Measurements from ENCODE around the gene AGAP1. TPM values are rescaled to one million over a fixed set of nuclear protein-coding genes. Genes with fewer than 3 reads are reported as not detected.

Gene AGAP1
- total and polyA plus RNA-seq, 2 donors from 2014 or later, result 8.1 to 44.5 TPM

DNA sequence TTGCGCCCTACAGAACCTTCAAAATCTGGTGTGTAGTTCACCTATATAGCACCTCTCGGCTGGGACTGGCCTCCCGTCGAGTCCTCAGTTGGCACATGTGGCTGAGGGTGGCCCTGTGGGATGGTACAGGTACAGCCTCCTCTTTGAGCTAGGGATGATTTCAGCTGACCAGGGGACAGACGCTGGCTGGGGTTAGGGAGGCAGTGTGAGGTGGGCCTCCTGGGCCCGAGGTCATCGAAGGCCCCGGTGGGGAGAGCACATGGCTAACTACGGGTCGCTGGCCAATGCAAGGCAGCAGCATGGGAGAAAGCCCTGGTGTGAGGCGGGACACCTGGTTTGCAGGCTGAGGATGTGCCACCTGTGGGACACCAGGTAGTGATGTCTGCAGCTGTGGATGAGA is 369.6 kb downstream of the AGAP1 start:
- Histone ChIP-seq H3K9ac (ENCODE audit: low read length in 3 of 3) (no peak overlapping the region), H3K27ac (ENCODE audit: low read depth in 2 of 2, low read length in 2 of 2) (no peak overlapping the region), H3K4me1 (ENCODE audit: control insufficient read depth in 2 of 3, insufficient read depth in 2 of 3, low read depth in 1 of 3, low read length in 3 of 3) (peaks cover 0 to 4% (median 0%) of the 10 kb centered on the region in 3 donors), H3K9me3 (ENCODE audit: control insufficient read depth in 2 of 3, insufficient read depth in 1 of 3, low read length in 3 of 3) (no peaks in the 10 kb centered on the region), H3K36me3 (ENCODE audit: control insufficient read depth in 2 of 3, insufficient read depth in 3 of 3, low read length in 3 of 3) (peaks cover 0 to 2% (median 0%) of the 10 kb centered on the region in 3 donors), H3K4me3 (ENCODE audit: low read length in 3 of 3) (no peak overlapping the region), H3K27me3 (ENCODE audit: control insufficient read depth, insufficient read depth, low read length) (no peaks in the 10 kb centered on the region)
- DNase-seq (no peak), FAIRE-seq (no peak)
- TF ChIP-seq, protein P1, sequence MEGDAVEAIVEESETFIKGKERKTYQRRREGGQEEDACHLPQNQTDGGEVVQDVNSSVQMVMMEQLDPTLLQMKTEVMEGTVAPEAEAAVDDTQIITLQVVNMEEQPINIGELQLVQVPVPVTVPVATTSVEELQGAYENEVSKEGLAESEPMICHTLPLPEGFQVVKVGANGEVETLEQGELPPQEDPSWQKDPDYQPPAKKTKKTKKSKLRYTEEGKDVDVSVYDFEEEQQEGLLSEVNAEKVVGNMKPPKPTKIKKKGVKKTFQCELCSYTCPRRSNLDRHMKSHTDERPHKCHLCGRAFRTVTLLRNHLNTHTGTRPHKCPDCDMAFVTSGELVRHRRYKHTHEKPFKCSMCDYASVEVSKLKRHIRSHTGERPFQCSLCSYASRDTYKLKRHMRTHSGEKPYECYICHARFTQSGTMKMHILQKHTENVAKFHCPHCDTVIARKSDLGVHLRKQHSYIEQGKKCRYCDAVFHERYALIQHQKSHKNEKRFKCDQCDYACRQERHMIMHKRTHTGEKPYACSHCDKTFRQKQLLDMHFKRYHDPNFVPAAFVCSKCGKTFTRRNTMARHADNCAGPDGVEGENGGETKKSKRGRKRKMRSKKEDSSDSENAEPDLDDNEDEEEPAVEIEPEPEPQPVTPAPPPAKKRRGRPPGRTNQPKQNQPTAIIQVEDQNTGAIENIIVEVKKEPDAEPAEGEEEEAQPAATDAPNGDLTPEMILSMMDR (IDR thresholded peaks at IDR 0.05; ENCODE audit: borderline replicate concordance, extremely low read depth, insufficient read depth), result no peak
- intact Hi-C loops (cut with DNase I), result no loop called here

DNA sequence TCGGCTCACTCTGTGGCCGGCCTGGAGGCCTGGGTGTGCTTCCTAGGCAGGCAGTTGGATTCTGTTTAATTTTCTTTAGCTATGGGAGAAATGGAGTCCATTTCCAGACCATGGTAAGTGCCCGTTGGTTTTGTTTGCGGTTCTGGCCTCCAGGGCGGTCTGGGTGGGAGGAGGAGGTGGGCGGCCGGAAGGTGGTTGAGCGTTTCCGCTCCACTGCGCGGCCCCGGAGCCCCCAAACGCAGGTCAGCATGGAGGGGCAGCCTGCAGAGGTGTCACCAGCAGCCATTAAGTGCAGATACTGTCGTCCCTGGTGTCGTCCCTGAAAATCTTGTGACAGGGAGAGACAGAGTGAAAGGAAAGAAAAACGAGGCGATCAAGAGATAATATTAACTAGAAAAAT is 370.5 kb downstream of the AGAP1 start:
- DNase-seq (peak in 4 of 5 donors; percentile 40 to 58 (median 54)), FAIRE-seq (no peak)
- peaks cover 0 to 2% (median 0%) of the 10 kb centered on the region in 3 donors for H3K36me3 ChIP-seq (ENCODE audit: control insufficient read depth in 2 of 3, insufficient read depth in 3 of 3, low read length in 3 of 3)
- no peaks in the 10 kb centered on the region for H3K27me3 ChIP-seq (ENCODE audit: control insufficient read depth, insufficient read depth, low read length)
- no peak overlapping the region for H3K27ac ChIP-seq (ENCODE audit: low read depth in 2 of 2, low read length in 2 of 2)
- TF ChIP-seq, protein P1 (IDR thresholded peaks at IDR 0.05; ENCODE audit: borderline replicate concordance, extremely low read depth, insufficient read depth), result no peak
- no peak overlapping the region for H3K9ac ChIP-seq (ENCODE audit: low read length in 3 of 3)
- H3K4me3 ChIP-seq (ENCODE audit: low read length in 3 of 3), result no peak overlapping the region
- intact Hi-C loops (cut with DNase I), result no loop called here
- peaks cover 0 to 4% (median 0%) of the 10 kb centered on the region in 3 donors for H3K4me1 ChIP-seq (ENCODE audit: control insufficient read depth in 2 of 3, insufficient read depth in 2 of 3, low read depth in 1 of 3, low read length in 3 of 3)
- no peaks in the 10 kb centered on the region for H3K9me3 ChIP-seq (ENCODE audit: control insufficient read depth in 2 of 3, insufficient read depth in 1 of 3, low read length in 3 of 3)

DNA sequence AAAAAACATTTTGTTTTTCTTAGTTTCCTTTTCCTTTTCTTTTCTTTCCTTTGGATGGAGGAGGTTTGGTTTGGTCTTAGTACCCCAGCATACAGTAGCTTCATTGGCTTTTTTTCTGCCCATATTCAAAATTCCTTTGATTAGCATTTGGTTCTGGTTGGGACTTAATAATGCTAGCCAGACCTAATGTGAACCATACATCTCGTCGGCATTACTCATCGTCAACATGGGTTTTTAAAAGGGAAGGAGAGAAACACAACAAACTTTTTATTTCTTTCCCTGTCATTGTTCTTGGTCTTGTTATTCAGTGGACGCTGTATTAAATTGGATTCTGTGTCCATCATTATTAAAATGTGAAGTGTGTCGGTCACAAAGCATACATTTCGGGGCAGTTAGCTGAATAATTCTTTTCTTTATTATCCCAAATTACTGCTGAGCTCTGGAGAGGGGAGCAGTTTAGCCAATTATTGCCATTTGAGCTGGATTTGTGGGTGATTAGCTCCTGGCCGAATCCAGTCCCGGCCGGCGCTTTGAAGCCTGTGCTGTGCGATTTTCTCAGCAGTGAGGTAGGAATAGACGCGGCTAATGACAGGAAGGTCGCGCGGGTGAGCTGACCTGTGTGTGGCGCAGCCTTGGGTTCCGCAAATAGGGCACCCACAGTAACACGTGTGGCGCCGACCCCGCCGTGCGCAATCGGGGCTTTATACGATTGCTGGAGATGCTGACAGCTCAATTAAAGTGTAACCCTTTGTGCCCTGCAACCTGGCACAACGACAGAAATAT is 371.1 kb downstream of the AGAP1 start:
- Histone ChIP-seq H3K27ac (ENCODE audit: low read depth in 2 of 2, low read length in 2 of 2) (no peak overlapping the region), H3K4me3 (ENCODE audit: low read length in 3 of 3) (no peak overlapping the region), H3K9ac (ENCODE audit: low read length in 3 of 3) (no peak overlapping the region), H3K27me3 (ENCODE audit: control insufficient read depth, insufficient read depth, low read length) (no peaks in the 10 kb centered on the region), H3K36me3 (ENCODE audit: control insufficient read depth in 2 of 3, insufficient read depth in 3 of 3, low read length in 3 of 3) (peaks cover 0 to 2% (median 0%) of the 10 kb centered on the region in 3 donors), H3K9me3 (ENCODE audit: control insufficient read depth in 2 of 3, insufficient read depth in 1 of 3, low read length in 3 of 3) (peaks cover 0 to under 1% (median 0%) of the 10 kb centered on the region in 3 donors), H3K4me1 (ENCODE audit: control insufficient read depth in 2 of 3, insufficient read depth in 2 of 3, low read depth in 1 of 3, low read length in 3 of 3) (peaks cover 0 to 4% (median 0%) of the 10 kb centered on the region in 3 donors)
- DNase-seq (peak in 3 of 5 donors; percentile 35 to 58 (median 55)), FAIRE-seq (no peak)
- intact Hi-C loops (cut with DNase I), result no loop called here
- TF ChIP-seq, protein P1 (IDR thresholded peaks at IDR 0.05; ENCODE audit: borderline replicate concordance, extremely low read depth, insufficient read depth), result no peak

All from kidney (tissue), 14 donors.